B cell (primary cell): ENCODE data around the gene RAD51B.

Source experiments
- CTCF ChIP-seq: fragments of 200-600 bp; IDR thresholded peaks from one replicate; pipeline ENCODE4 v1.8.0; 2022; ENCODE audit warnings: antibody characterized with exemption, mild to moderate bottlenecking
- EZH2 ChIP-seq: IDR thresholded peaks from 2 replicates; pipeline ENCODE4 v1.6.1; 2012; ENCODE audit warnings: borderline replicate concordance, low read depth, mild to moderate bottlenecking, moderate library complexity, low read length; ENCODE audit not compliant: insufficient read depth, poor library complexity, severe bottlenecking

- TF ChIP-seq EZH2 (no peak), CTCF (no peak)
Observed at GRCh38 chr14:68463705-68464374, 644.3 kb downstream of the RAD51B start.
